A549 treated with AZD2906 at 1 μM for 4 hours (cell line): ENCODE measurements around the gene CLEC20A. TPM values are rescaled to one million over a fixed set of nuclear protein-coding genes. Genes with fewer than 3 reads are reported as not detected.

ENCODE experiments used
- total RNA-seq: library from RNA; stranded (reverse); fragments of 200-300 nt; extraction: Qiagen RNA extraction; gene quantifications from 5 replicates; pipeline ENCODE4 v1.2.3, GENCODE V29; 2022

CLEC20A gene
- not detected in 5 replicates for total RNA-seq

GRCh38 chr1:178496410-178497135 lies at the start of gene CLEC20A:
CLEC20A (minus strand) TSS chr1:178496964; CDS start chr1:178496939, 25 bp downstream.

GRCh38 chr1:178512566-178513277 lies 16.0 kb upstream of the CLEC20A start, which contains the start of gene TEX35:
TEX35 (plus strand) TSS chr1:178513109; CDS start chr1:178513189, 80 bp downstream.

Other genes starting within 250 kb of the CLEC20A start
- gene TEX35, start 16.1 kb upstream of the CLEC20A start, total RNA-seq = 0.09 TPM in 1 of 5 replicates, not detected in the others
- gene RALGPS2, start 228.3 kb upstream of the CLEC20A start, total RNA-seq = 13.9 to 26.8 TPM (median 24.0 TPM) in 5 replicates